Measurements from ENCODE around the gene DMD. TPM values are rescaled to one million over a fixed set of nuclear protein-coding genes. Genes with fewer than 3 reads are reported as not detected.

Gene DMD
- total RNA-seq, 1 donor from 2014 or later, result 30.6 TPM

DNA sequence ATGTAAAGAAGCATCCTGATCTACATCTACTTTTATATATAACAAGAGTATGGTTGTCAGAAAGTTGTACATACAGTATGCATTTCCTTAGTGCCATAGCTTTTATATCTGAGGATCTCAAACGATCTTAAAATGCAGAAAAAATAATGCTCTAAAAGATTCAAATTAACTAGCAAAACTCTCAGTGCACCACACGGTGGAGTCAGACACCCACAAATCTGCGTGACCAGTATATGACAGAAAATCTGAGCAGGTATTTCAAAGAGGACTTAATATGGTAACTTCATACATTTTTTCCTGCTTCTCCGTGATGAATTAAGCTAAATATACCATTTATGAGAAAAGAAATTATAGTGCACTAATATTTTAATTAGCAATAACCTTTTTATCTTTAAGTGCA, 803.0 kb downstream of the DMD start:
- no peaks in the 10 kb centered on the region for H3F3A ChIP-seq (ENCODE audit: low read depth)
- Mint-ChIP-seq H3K9me3 (no peaks in the 10 kb centered on the region), H3K4me3 (no peak overlapping the region), H3K27me3 (ENCODE audit: insufficient read depth, low read depth) (no peaks in the 10 kb centered on the region), H3K4me1 (no peaks in the 10 kb centered on the region), H3K36me3 (no peaks in the 10 kb centered on the region), H3K27ac (no peak overlapping the region)
- no peaks in the 10 kb centered on the region for H3K4me1 ChIP-seq
- no peak overlapping the region for H2AFZ ChIP-seq (replicated peaks)
- DNase-seq (ENCODE audit: low spot score), result no peak
- H3K9ac ChIP-seq, result no peak overlapping the region
- no peaks in the 10 kb centered on the region for H3K27me3 ChIP-seq
- no peaks in the 10 kb centered on the region for H3K9me3 ChIP-seq (ENCODE audit: low read depth)
- H3K27ac ChIP-seq, result no peak overlapping the region
- H3K79me2 ChIP-seq (ENCODE audit: low read depth), result no peaks in the 10 kb centered on the region
- no peaks in the 10 kb centered on the region for H4K20me1 ChIP-seq (ENCODE audit: low read depth)
- no peaks in the 10 kb centered on the region for H3K36me3 ChIP-seq
- TF ChIP-seq, protein P1, sequence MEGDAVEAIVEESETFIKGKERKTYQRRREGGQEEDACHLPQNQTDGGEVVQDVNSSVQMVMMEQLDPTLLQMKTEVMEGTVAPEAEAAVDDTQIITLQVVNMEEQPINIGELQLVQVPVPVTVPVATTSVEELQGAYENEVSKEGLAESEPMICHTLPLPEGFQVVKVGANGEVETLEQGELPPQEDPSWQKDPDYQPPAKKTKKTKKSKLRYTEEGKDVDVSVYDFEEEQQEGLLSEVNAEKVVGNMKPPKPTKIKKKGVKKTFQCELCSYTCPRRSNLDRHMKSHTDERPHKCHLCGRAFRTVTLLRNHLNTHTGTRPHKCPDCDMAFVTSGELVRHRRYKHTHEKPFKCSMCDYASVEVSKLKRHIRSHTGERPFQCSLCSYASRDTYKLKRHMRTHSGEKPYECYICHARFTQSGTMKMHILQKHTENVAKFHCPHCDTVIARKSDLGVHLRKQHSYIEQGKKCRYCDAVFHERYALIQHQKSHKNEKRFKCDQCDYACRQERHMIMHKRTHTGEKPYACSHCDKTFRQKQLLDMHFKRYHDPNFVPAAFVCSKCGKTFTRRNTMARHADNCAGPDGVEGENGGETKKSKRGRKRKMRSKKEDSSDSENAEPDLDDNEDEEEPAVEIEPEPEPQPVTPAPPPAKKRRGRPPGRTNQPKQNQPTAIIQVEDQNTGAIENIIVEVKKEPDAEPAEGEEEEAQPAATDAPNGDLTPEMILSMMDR (IDR thresholded peaks at IDR 0.05), result peak; percentile 37
- TF ChIP-seq EZH2phosphoT487 (IDR thresholded peaks at IDR 0.05), result no peak
- H3K4me3 ChIP-seq, result no peak overlapping the region
- no peak overlapping the region for H3K4me2 ChIP-seq

DNA sequence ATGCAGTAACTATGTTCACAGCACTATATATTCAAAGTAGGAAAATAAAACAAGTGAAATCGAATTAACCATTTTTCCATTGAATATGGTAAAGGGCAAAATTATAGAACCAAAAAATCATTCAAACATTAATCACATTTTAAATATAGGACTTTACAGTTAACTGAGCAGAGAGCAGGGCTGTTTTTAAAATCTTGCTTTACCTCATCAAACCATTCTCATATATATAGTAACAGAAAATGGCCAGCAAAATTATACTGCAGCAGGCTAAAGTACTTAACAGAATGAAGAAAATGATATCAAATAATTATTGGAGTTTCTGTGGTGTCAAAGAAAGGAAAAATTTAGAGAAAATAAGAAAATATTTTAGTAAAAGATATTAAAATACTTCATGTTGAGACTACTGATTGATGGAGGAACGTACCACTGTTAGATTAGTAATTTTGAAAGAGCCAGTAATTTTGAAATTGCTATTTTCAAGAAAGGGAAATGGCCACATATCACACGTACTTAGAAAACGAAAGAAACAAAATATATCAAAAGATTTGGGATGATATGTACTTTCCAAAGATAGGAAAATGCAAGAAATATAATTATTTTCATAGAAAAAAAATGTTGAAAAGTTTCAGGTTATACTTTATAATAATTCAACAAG, 813.7 kb downstream of the DMD start:
- Histone ChIP-seq H3K79me2 (ENCODE audit: low read depth) (no peaks in the 10 kb centered on the region), H3K4me1 (no peaks in the 10 kb centered on the region), H3F3A (ENCODE audit: low read depth) (no peaks in the 10 kb centered on the region), H3K9me3 (ENCODE audit: low read depth) (no peaks in the 10 kb centered on the region), H3K36me3 (no peaks in the 10 kb centered on the region), H3K27me3 (no peaks in the 10 kb centered on the region), H2AFZ (replicated peaks) (no peak overlapping the region), H3K27ac (no peak overlapping the region), H3K4me3 (no peak overlapping the region), H3K4me2 (no peak overlapping the region), H4K20me1 (ENCODE audit: low read depth) (no peaks in the 10 kb centered on the region), H3K9ac (no peak overlapping the region)
- TF ChIP-seq EZH2phosphoT487 (IDR thresholded peaks at IDR 0.05) (no peak), EZH2 (IDR thresholded peaks at IDR 0.05) (no peak)
- TF ChIP-seq, protein P1 (IDR thresholded peaks at IDR 0.05), result no peak
- no peaks in the 10 kb centered on the region for H3K36me3 Mint-ChIP-seq
- no peak overlapping the region for H3K27ac Mint-ChIP-seq
- no peak overlapping the region for H3K4me3 Mint-ChIP-seq
- DNase-seq (ENCODE audit: low spot score), result no peak
- H3K9me3 Mint-ChIP-seq, result peaks cover 3% of the 10 kb centered on the region
- H3K27me3 Mint-ChIP-seq (ENCODE audit: insufficient read depth, low read depth), result peaks cover 2% of the 10 kb centered on the region
- no peaks in the 10 kb centered on the region for H3K4me1 Mint-ChIP-seq

DNA sequence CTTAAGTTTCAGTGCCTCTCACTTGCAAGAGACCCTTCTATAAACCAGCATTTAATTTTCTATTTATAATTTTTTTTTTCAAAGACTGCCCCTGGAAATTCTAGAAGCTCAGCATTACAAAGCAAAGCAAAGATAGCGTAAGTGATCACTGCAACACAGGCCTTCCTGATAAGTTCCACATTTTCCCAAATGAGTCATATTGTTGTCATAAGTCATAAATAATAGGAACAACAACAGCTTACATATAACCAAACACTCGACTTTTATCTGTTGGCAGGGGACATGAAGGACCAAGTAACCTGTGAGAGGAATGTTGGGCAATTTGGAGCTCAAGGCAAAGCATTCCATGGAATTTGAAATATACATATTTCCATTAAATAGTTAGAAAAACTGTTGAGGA, 815.5 kb downstream of the DMD start:
- no peaks in the 10 kb centered on the region for H3K9me3 ChIP-seq (ENCODE audit: low read depth)
- Mint-ChIP-seq H3K9me3 (peaks cover 3% of the 10 kb centered on the region), H3K36me3 (no peaks in the 10 kb centered on the region), H3K4me1 (no peaks in the 10 kb centered on the region), H3K27me3 (ENCODE audit: insufficient read depth, low read depth) (no peaks in the 10 kb centered on the region), H3K27ac (no peak overlapping the region), H3K4me3 (no peak overlapping the region)
- no peak overlapping the region for H2AFZ ChIP-seq (replicated peaks)
- no peaks in the 10 kb centered on the region for H3K79me2 ChIP-seq (ENCODE audit: low read depth)
- H3F3A ChIP-seq (ENCODE audit: low read depth), result no peaks in the 10 kb centered on the region
- H3K9ac ChIP-seq, result no peak overlapping the region
- H3K4me2 ChIP-seq, result no peak overlapping the region
- no peaks in the 10 kb centered on the region for H4K20me1 ChIP-seq (ENCODE audit: low read depth)
- no peaks in the 10 kb centered on the region for H3K27me3 ChIP-seq
- DNase-seq (ENCODE audit: low spot score), result no peak
- no peak overlapping the region for H3K27ac ChIP-seq
- TF ChIP-seq EZH2 (IDR thresholded peaks at IDR 0.05) (no peak), EZH2phosphoT487 (IDR thresholded peaks at IDR 0.05) (no peak)
- TF ChIP-seq, protein P1 (IDR thresholded peaks at IDR 0.05), result no peak
- H3K4me3 ChIP-seq, result no peak overlapping the region
- no peaks in the 10 kb centered on the region for H3K4me1 ChIP-seq
- no peaks in the 10 kb centered on the region for H3K36me3 ChIP-seq

Data from neural progenitor cell (in vitro differentiated cells).